Skeletal muscle satellite cell (primary cell): ENCODE data around the gene COPG2. TPM values are rescaled to one million over a fixed set of nuclear protein-coding genes. Genes with fewer than 3 reads are reported as not detected.

ENCODE experiments used
- H3K27me3 ChIP-seq: 2 replicates; pipeline ENCODE4 v1.7.0; 2013; ENCODE audit warnings: low read length; ENCODE audit not compliant: control insufficient read depth, insufficient read depth
- H3K36me3 ChIP-seq: 2 replicates; pipeline ENCODE4 v1.7.0; 2013; ENCODE audit warnings: mild to moderate bottlenecking, control low read depth, low read length; ENCODE audit not compliant: insufficient read depth
- H3K4me1 ChIP-seq: 2 replicates; pipeline ENCODE4 v1.7.0; 2013; ENCODE audit warnings: low read length; ENCODE audit not compliant: control insufficient read depth, insufficient read depth
- H3K4me2 ChIP-seq: 2 replicates; pipeline ENCODE4 v1.7.0; 2013; ENCODE audit warnings: mild to moderate bottlenecking, low read length
- H3K4me3 ChIP-seq: 2 replicates; pipeline ENCODE4 v1.7.0; 2013; ENCODE audit warnings: low read length
- H3K9ac ChIP-seq: 2 replicates; pipeline ENCODE4 v1.7.0; 2013; ENCODE audit warnings: mild to moderate bottlenecking, low read depth, low read length, moderate library complexity
- H3K9me3 ChIP-seq: replicated peaks from 2 replicates; pipeline ENCODE4 v1.7.0; 2013; ENCODE audit warnings: mild to moderate bottlenecking, control low read depth, low read length
- small RNA-seq: library from RNA; depleted of rRNA; stranded (forward); fragments of <200 nt; gene quantifications from one replicate; pipeline ENCODE3, GENCODE V24; 2012

Gene COPG2

GRCh38 chr7:130461272-130461671 lies 207.3 kb downstream of the COPG2 start:
- H3K27me3 ChIP-seq: peaks cover 4% of the 10 kb centered on the region
- H3K9ac ChIP-seq: no peak overlapping the region
- no peaks in the 10 kb centered on the region for H3K36me3 ChIP-seq
- no peaks in the 10 kb centered on the region for H3K4me1 ChIP-seq
- no peaks in the 10 kb centered on the region for H3K9me3 ChIP-seq
- no peak overlapping the region for H3K4me3 ChIP-seq
- no peak overlapping the region for H3K4me2 ChIP-seq

DNA sequence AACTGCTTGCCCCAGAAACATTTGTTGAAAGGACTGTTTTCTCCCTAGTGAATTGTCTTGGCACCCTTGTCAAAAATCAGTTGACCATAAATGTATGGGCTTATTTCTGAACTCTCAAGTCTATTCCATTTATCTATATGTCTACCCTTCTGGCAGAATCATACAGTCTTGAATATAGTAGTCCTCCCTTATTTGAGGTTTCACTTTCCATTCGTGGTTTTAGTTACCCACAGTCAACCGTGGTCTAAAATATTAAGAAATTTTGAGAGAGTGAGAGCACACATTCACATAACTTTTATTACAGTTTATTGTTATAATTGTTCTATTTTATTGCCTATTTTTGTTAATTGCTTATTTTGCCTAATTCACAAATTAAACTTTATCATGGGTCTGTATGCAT lies 210.3 kb downstream of the COPG2 start:
- Histone ChIP-seq H3K9ac (no peak overlapping the region), H3K27me3 (peaks cover 11% of the 10 kb centered on the region), H3K4me2 (no peak overlapping the region), H3K36me3 (no peaks in the 10 kb centered on the region), H3K4me3 (no peak overlapping the region), H3K9me3 (no peaks in the 10 kb centered on the region), H3K4me1 (no peaks in the 10 kb centered on the region)

Small RNAs within 50 kb of the gene (small RNA-seq; reads per million reads assigned to genes)
- not detected for gene MIR335
- gene RF02148: not detected
- not detected for gene RF02149
- not detected for gene RF02150
- gene RNA5SP246: 0.56 reads per million
